GM10847 (cell line): ENCODE results near the gene ZNF540.
A peak's percentile ranks its signal among the peaks of the same experiment; 100 is the strongest.

ENCODE experiments used
- POLR2A ChIP-seq: IDR thresholded peaks from 2 replicates; pipeline ENCODE4 v1.6.1; 2011; ENCODE audit not compliant: insufficient read length; ENCODE audit errors: extremely low read depth

The ZNF540 gene

DNA sequence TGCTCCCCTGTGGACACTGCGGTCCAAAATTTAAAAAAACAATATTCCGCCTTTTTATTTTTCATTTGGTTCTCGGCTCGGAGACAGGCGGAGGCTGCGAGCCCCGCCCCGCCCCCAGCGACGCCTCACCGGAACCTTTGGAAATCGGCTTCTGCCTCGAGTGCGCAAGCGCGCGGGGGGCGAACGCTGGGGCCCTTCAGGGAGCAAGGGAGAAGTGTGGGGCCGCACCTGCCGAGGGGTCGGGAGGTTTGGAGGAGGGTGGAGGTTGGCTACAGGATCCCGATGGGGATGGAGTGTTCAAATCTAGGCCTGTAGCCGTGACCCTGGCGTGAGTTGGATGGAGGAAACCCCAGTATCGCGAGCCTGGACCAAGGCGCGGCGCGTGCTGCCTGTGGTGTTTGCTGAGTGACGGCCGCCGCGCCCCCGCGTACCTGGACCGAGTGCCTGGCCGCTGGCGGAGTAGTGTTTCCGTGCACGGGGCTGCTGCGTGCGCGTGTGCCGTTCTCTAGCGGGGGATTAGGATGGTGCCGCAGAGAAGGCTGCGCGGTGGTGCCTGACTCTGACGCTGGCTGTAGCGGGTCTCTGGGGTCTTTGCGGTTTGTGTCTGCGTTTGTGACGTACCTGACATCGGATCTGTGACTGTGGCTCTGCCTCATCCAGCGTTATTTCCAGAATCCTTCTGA lies 61.2 kb downstream of the ZNF540 start:
- peak; percentile 39 for TF ChIP-seq POLR2A
